NCI-H187 (cell line): ENCODE measurements around the gene NUP62.

Source experiments
- DNase-seq, 2 experiments: peaks; one replicate each; lab custom pipeline; 2025; lab: John Stamatoyannopoulos, UW

The NUP62 gene

DNA sequence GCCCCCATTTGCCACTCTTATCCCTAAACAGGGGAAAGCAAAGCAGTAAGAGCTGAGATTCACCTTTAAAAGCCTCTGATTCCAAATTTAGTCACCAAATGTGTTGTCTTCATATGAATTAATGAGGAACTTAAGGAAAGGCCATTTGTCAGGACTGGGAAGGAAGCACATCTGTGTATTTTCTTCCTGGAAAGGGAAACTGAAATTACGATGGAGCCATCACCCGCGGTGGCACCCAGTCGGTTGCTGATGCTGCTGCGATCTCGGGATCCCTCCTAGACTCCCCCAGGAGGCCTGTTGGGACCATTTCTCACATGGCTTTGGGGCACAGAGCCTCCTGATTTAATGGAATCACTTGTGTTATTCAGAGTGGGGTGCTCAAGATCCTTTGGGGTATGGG is 25.2 kb downstream of the NUP62 start:
- no peak for DNase-seq

DNA sequence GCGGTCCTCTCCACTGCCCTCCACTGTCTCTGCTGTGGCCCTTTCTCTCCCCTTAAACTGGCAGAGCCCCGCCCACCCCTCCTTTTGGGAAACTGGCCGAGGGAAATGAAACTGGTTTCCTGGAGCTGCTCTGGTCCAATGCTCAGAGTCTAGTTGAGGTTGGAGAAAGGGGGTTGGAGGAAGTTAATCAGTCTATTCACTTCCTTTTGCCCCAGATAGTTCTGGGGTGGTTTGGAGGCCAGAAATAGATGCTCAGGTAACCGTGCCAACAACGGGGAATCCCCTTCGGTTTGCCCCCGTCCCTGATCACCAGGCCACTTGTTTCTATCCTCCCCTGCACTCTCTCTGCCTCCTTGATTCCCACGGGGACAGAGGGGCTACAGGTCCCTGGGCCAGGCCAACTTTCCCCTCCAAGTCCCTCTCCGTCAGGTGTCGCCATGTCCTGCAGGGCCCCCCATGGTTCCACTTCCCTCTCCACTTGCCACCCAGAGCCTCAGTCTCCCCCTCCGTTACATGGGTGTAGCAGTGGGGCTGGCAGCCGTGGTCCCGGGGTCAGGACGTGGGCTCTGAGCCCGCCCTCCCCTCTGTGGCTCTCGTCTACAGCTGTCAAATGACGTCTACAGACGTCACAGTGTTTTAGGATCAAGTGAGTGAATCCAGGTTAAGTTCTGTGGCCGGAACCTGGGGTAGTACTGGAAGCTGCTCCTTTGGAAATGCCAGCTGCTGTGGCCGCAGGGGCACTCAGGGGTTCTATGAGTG is 32.3 kb downstream of the NUP62 start, which contains the start of gene IL4I1:
IL4I1 (minus strand) TSS at position 25 of the 759 bp plus-strand sequence. CDS start 727 bp downstream, outside the sequence.
- no peak for DNase-seq

- DNase-seq: no peak
Measured at GRCh38 chr19:49895566-49896297, 33.6 kb downstream of the NUP62 start.

DNA sequence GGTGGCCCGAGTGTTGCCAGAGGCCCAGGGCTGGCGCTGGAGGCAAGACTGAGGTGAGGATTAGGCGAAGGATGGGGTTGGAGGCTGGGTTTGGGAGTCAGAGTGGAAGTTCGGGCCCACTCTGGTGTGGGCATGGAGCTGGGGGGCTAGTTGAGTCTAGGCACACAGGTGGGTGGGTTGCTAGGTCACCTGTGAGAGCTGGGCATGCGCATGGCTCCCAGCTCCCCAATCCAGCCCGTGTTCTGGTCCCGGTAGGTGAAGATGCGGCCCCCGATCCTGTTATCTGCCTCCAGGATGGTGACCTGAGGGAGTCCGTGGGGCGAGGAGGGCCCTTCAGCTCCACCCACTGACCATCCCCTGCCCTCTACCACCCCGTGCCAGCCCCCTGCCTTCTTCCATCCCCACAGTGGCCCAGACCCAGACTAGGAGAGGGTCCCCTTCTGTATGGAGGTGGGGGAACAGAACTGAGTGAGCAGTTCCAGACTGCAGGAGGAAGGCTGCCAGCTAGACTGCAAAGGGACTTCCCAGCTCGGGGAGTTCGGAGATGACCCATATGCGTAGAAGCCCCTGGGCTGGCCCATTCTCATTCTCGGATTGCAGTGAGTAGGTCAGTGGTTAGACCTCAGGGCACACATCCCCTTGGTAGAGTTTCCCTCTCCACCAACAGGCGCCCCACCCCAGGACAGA is 34.3 kb downstream of the NUP62 start:
- DNase-seq: no peak

GRCh38 chr19:49894011-49894664 is 35.2 kb downstream of the NUP62 start:
- DNase-seq: no peak

DNA sequence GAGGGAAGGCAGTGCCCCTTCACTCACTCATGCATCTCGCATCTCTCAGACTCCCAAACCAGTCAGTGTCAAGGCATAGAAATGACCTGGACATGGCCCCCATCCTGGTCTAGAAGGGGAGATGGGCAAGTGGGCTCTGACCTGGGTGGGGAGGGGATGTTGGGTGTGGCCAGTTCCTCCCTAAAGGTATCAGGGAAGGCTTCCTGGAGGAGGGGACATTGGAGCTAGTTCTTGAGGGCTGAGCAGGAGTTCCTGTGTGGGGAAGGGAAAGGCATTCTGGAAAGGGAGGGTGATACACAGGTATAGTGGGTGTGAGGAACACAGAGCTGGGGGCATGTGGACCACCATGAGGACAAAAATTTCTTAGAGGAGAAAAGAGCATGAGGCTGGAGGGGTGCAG is 36.6 kb downstream of the NUP62 start:
- no peak for DNase-seq

- no peak for DNase-seq
Measured at GRCh38 chr19:49891393-49891792, 37.9 kb downstream of the NUP62 start.

DNA sequence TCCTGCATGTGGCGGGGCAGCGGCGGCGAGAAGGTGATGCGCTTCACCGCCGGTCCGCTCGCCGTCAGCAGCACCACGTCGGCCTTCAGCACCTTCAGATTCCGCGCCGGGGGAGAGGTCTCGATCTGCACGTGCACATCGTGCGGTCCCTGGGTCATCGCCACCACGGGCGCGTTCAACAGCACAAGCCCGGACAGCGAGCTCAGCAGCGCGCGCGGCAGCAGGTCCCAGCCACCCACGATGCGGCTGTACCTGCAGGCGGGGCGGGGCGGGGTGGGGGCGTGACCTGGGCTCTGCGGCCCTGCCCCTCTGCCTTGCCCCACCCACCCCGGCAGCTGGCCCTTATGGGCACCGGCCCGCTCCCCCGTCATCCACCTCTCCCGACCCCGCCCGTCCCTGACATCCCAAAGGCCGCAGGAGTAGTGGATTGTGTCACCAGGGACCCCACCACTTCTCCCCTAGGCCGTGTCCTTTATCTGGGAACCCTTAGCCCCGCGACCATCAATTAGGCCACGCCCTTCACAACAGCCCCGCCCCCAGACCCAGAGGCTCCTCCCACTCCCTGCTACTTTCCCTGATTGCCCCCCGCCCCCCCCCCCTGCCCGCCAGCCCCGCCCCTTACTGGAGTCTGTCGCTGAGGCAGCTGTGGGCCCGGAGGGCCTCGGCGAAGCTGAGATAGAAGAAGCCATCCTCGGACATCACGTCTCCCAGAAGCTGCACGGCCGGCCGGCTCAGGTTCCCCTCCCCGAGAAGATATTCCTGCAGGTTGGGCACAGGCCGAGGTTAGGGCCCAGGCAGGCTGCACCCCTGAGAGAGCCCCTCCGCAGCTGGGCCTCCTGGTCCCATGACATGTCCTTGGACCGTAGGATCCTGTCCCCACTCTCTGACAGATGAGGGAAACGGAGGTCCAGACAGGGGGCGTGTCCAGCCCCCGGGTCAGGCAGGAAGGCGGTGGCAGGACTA is 38.7 kb downstream of the NUP62 start:
- DNase-seq: peak; percentile 86 to 87

GRCh38 chr19:49889687-49890348 is 39.5 kb downstream of the NUP62 start:
- peak; percentile 72 to 73 for DNase-seq

DNA sequence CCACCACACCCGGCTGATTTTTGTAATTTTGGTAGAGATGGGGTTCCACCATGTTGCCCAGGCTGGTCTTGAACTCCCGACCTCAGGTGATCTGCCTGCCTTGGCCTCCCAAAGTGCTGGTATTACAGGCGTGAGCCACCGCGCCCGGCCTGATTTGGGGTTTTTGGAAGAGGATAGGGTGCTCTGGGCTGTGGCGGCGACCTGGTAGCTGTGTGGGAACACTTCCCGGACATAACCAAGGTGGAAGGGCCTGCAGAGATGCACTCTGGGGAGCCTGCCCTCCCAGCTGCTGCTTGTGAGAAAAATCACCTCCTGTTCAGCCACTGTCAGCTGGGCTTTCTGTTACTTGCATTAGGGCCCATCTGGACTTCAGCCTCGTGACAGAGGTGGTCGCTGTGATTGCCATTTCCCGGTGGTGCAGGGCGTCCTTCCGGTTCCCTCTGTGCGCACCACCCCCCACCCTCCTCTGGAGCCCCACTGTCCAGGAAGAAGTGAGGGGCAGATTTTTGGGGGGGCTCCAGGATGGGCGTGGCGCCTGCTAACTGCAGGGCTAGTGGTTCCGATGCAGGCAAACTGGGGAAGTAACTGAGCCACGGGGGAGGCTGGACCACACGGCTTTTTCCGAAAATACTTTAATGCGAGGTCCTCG is 40.1 kb downstream of the NUP62 start:
- no peak for DNase-seq

DNA sequence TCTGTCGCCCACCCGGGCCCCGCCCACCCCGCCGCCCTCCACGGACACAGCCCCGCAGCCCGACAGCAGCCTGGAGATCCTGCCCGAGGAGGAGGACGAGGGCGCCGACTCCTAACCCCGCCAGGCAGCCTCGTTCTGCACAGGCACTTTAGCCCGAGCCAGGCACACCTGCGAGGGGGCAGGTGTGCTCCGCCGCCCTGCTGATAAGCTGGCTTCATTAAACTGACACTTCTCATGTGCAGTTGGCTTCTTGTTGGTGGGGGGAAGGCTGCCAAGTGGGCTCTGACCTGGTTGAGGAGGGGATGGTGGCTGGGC is 40.8 kb downstream of the NUP62 start:
- DNase-seq: peak; percentile 38 to 45

- peak; percentile 10 to 36 for DNase-seq
Measured at GRCh38 chr19:49887665-49888509, 41.4 kb downstream of the NUP62 start.

- no peak for DNase-seq
Measured at GRCh38 chr19:49887037-49887664, 42.2 kb downstream of the NUP62 start.

GRCh38 chr19:49884760-49885159 is 44.5 kb downstream of the NUP62 start:
- no peak for DNase-seq

- no peak for DNase-seq
Measured at GRCh38 chr19:49884109-49884508, 45.2 kb downstream of the NUP62 start.

- no peak for DNase-seq
Measured at GRCh38 chr19:49883094-49883493, 46.2 kb downstream of the NUP62 start.

DNA sequence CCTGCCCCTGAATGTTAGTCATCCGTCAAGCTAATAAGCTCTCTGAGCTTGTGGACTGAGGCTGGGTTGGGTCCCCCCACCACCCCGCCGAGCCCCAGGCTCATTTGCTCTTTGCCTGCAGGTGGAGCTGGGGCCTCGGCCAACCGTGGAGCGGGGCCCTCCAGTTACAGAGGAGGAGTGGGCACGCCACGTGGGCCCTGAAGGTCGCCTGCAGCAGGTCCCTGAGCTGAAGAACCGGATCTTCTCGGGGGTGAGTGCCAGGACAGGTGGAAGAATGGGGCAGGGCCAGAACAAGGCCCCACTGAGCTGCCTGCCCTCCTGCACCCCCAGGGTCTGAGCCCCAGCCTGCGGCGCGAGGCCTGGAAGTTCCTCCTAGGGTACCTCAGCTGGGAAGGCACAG is 46.7 kb downstream of the NUP62 start:
- DNase-seq: no peak

- no peak for DNase-seq
Measured at GRCh38 chr19:49881672-49882394, 47.5 kb downstream of the NUP62 start.
